Fibroblast of gingiva (primary cell): Measurements from ENCODE around the gene CD74.
"Not testable (repeated sequence)": the region's sequence is repeated elsewhere in the genome, so short reads cannot be mapped to it uniquely, and the experiment has no call there.

Experiments used
- DNase-seq: peaks from one replicate; pipeline ENCODE4 v3.0.0-alpha.2; 2011; ENCODE audit warnings: low read depth

The CD74 gene

DNA sequence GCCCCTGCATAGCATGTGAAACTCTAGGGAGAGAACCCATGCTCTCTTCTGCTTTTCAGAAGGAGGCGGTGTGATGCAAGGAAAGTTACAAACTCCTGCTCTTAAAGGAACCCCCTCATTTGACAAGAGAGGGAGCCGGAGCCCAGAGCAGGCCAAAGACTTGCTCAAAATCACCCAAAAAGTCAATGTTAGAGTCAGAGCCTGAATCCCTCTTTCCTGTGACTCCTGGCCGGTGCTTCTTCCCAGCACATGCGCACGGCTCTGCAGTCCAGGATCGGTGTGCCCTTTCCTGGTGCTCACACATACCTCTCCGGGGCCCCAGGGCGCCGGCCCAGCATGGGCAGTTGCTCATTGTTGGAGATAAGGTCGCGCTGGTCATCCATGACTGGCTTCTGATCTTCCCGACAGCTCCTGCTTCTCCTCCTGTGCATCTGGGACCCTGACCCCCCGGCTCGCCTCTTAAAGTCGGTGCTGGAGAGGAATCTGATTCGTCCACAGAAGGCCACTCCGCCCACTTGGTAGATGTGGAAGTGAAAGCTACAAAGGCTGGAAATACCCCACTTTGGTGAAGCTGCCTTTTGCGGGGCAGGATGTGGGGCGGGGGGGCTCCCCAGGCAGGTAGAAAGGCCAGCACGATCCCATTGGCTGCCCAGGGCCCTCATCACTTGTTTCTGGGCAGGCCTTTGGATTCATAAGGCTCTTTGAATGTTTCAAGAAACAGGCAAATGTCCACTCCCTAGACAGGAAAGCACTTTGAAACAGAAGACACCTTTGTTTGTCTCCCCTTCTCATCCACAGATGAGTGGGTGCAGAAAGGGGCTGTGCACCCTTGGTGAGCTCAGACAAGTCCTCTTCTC is at the start of gene CD74:
Gene CD74 (minus strand): TSS at position 592 of the 857 bp plus-strand sequence. CDS start 161 bp downstream, at position 431.
- no peak for DNase-seq

- no peak for DNase-seq
Measured at GRCh38 chr5:150461231-150461630, 48.5 kb upstream of the CD74 start.

DNA sequence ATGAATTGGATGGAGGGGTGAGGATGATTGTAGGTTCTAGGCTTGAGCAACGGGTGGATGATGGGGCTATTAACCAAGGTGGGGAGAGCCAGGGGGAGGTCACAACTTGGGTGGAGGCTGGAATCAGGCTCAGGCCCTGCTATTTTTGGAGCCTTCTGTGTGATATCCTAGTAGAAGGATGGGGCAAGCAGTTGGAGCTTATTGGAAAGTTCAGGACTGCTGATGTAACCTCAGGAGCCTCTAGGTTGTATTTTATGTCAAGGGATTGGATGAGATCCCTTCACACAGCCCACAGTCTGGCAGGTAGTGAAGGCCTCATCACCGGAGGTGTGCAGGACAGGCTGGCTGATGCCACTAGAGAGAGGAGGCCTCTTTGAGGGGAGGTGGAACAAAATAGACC is 48.1 kb upstream of the CD74 start:
- DNase-seq, result no peak

- DNase-seq, result peak; percentile 38
Measured at GRCh38 chr5:150458802-150459557, 46.3 kb upstream of the CD74 start.

GRCh38 chr5:150457562-150458240 is 45.0 kb upstream of the CD74 start:
- DNase-seq, result no peak

- DNase-seq, result no peak
Measured at GRCh38 chr5:150457121-150457520, 44.4 kb upstream of the CD74 start.

GRCh38 chr5:150454492-150455229 is 42.0 kb upstream of the CD74 start:
- DNase-seq, result no peak

DNA sequence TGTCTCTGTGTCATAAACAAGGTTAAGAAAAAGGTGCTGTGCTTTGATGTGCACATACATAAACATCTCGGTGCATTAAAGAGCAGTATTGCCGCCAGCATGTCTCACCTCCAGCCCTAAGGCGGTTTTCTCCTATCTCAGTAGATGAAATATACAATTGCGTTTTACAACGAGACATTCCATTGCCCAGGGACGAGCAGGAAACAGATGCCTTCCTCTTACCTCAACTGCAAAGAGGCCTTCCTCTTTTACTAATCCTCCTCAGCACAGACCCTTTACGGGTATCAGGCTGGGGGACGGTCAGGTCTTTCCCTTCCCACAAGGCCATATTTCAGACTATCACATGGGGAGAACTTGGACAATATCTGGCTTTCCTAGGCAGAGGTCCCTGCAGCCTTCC is 41.3 kb upstream of the CD74 start:
- DNase-seq, result not testable (repeated sequence)

- no peak for DNase-seq
Measured at GRCh38 chr5:150452914-150453313, 40.2 kb upstream of the CD74 start.

DNA sequence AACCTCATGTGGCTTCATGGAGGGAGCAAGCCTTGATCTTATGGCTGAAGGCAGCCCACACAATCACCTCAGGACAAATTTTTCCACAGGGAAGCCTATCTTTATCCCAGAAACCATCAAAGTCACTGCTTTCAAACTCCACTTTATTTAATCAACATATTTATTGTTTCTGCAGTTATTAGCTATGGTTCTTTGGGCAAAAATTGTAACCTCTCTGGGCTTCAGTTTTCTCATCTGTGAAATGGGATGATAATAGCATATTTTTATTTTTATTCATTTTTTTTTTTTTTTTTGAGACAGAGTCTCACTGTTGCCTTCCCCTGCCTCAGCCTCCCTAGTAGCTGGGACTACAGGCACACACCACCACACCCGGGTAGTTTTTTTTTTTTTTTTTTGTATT is 38.9 kb upstream of the CD74 start:
- DNase-seq, result no peak

DNA sequence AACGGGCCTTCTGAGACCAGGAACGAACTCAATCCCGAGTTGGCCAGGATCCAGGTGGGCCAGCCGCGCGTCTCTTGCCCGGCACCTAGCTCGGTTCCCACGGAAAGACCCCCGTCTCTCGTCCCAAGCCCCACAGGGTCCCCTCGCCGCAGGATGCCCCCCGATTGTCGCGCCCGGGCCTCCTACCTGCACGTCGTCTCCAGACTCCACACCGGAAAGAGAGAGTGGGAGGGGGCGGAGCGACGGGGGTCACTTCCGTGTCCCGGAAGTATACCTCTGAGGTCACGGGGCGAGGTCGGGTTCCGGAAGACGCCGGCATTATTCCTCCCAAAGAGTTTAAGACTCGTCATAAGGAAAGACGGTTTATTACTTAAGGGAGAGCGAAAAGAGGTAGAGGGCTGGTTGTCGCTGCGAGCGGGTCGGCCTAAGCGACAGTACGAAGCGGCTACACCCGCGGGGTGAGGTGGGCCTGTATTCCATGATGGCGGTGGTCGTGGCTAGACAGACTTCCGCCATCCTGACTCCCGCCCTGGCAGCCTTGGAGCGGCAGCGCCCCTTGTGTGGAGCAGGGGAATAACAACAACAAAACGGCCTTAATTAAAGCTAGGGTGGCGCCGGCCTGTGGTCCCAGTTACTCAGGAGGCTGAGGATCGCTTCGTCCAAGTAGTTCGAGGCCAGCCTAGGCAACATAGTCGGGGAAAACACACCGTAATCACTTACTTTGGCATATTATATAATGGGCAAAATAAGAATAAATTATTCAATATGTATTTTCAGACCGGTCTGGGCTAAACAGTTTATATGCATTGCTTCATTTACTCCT is 37.0 kb upstream of the CD74 start, which contains the start of gene RPS14:
Gene RPS14 (minus strand): TSS at position 223 of the 823 bp plus-strand sequence. CDS start 2,006 bp downstream, outside the sequence.
- peak; percentile 91 for DNase-seq

DNA sequence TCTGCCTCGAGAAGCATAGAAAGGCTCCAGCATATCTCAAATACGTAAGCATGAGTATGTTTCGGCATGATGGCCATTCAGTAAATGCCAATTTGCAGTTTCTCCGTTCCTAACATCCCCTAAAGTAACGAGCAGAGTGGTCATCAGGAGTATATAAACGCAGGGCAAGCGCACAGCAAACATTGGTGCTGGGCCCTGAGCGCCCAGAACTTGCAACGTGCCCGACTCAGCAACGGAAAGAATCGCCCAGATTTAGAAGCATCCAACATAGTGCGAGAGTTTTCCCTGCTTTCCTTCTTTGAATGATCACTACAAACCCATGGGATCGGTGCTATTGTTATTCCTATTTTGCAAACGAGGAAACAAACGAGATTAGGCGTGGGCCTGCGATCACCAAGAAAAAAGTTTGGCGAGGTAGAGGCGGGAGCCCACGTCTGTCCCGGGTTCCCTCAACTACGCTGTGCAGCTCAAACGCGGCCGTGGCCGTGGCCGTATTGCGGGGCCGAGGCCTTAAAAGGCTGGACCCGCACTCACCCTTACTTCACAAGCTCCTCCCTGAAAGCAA is 36.3 kb upstream of the CD74 start:
- no peak for DNase-seq

- DNase-seq, result no peak
Measured at GRCh38 chr5:150448334-150448733, 35.6 kb upstream of the CD74 start.

DNA sequence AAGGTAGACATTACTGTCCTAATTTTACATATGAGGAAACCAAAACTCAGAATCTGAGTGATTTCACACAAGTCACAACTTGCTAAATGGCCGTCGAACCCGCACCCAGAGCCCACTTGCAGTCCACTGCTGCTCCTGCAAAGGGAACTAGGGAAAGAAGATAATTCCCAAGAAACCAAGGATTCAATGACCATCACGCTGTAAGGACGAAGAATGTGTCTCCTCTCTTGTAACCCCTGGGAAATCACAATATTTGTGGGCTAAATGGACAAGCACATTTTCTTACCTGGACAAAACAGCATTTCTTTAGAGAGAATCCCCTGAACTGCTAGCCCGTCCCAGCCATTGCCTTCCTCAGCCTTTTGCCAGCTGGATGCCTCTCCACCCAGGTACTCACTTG is 34.5 kb upstream of the CD74 start:
- DNase-seq, result no peak

DNA sequence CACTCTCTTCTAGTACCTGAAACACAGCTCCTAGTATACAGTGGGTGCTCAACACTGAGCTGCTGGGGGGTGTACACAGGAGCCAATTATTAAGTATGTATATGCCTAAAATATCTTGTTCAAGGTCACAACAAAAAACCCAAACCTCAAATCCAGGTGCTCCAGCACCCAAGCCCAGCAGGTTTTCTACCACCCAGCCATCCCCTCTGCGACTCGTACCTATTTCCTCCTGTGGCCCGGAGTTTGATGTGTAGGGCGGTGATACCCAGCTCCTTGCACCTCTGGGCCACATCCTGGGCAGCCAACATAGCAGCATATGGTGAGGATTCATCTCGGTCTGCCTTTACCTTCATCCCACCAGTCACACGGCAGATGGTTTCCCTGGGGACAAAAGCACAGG is 33.9 kb upstream of the CD74 start:
- DNase-seq, result no peak

DNA sequence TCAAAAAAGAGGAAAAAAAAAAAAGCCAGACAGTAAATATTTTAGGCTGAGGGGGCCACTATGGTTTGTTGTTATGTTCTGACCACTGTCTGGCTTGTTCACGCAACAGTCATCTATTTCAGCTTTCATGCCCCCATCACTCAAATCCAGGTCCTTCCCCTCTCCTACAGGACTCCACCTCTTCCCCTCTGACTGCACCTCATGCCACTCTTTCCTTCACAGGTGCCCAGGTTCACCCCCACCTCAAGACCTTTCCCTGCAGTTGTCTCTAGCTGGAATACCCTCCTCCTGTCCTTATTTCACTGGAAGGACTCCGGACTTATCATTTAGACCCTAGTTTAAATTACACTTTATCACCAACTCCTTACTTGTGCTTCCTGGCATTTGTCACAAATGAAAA is 33.4 kb upstream of the CD74 start:
- DNase-seq, result no peak

- no peak for DNase-seq
Measured at GRCh38 chr5:150444770-150445169, 32.1 kb upstream of the CD74 start.

- no peak for DNase-seq
Measured at GRCh38 chr5:150443242-150444075, 30.7 kb upstream of the CD74 start.

- no peak for DNase-seq
Measured at GRCh38 chr5:150442699-150443080, 30.0 kb upstream of the CD74 start.
